CD4-positive, alpha-beta memory T cell (primary cell): Measurements from ENCODE around the gene LGALS9B. TPM values are rescaled to one million over a fixed set of nuclear protein-coding genes. Genes with fewer than 3 reads are reported as not detected.
"Not testable (repeated sequence)": the region's sequence is repeated elsewhere in the genome, so short reads cannot be mapped to it uniquely, and the experiment has no call there.

Experiments
- CTCF ChIA-PET: fragments of 350-600 bp; sonication (Branson Sonifier 250); formaldehyde crosslinking; loops from one replicate; lab custom pipeline; 2021; ENCODE audit warnings: inconsistent platforms; ENCODE audit not compliant: partially characterized antibody; lab: Charles Lee
- POLR2A ChIA-PET: fragments of 350-600 bp; sonication (Branson Sonifier 250); formaldehyde crosslinking; loops from one replicate; lab custom pipeline; 2021; ENCODE audit not compliant: partially characterized antibody; lab: Charles Lee
- DNase-seq, 5 donors: peaks; one replicate each; pipeline versions ENCODE4 v3.0.0 to v3.0.0-alpha.2; 2020 to 2022; ENCODE audit warnings: mixed read lengths in 1 of 5
- H3K27ac ChIP-seq: one replicate; pipeline ENCODE4 v1.7.0; 2013; ENCODE audit warnings: low read depth, low read length
- H3K27me3 ChIP-seq: 2 replicates; pipeline ENCODE4 v1.7.0; 2013; ENCODE audit warnings: mild to moderate bottlenecking, low read length, moderate library complexity; ENCODE audit not compliant: insufficient read depth
- H3K36me3 ChIP-seq: 2 replicates; pipeline ENCODE4 v1.7.0; 2013; ENCODE audit warnings: mild to moderate bottlenecking, low read length, moderate library complexity; ENCODE audit not compliant: insufficient read depth
- H3K4me1 ChIP-seq: 2 replicates; pipeline ENCODE4 v1.7.0; 2013; ENCODE audit warnings: mild to moderate bottlenecking, low read length, moderate library complexity; ENCODE audit not compliant: insufficient read depth
- H3K4me3 ChIP-seq, 2 donors: one replicate each; pipeline ENCODE4 v1.7.0; 2013; ENCODE audit warnings: low read length in 2 of 2, mild to moderate bottlenecking in 1 of 2
- H3K9me3 ChIP-seq, 2 donors: one replicate each; pipeline ENCODE4 v1.7.0; 2013; ENCODE audit warnings: low read length in 2 of 2, control low read depth in 1 of 2; ENCODE audit not compliant: control insufficient read depth in 1 of 2
- H3K27ac Mint-ChIP-seq, 7 donors: one replicate each; pipeline ENCODE4 v1.8.0; 2020 to 2021; ENCODE audit warnings: mixed read lengths in 7 of 7, mild to moderate bottlenecking in 6 of 7, inconsistent platforms in 3 of 7, moderate library complexity in 3 of 7
- H3K27me3 Mint-ChIP-seq, 2 donors: one replicate each; pipeline ENCODE4 v1.8.0; 2020 to 2021; ENCODE audit warnings: mixed read lengths in 2 of 2
- H3K36me3 Mint-ChIP-seq, 2 donors: one replicate each; pipeline ENCODE4 v1.8.0; 2020 to 2021; ENCODE audit warnings: mixed read lengths in 2 of 2, inconsistent platforms in 1 of 2, mild to moderate bottlenecking in 1 of 2
- H3K4me1 Mint-ChIP-seq, 4 donors: one replicate each; pipeline ENCODE4 v1.8.0; 2020 to 2021; ENCODE audit warnings: mixed read lengths in 4 of 4, mild to moderate bottlenecking in 1 of 4
- H3K4me3 Mint-ChIP-seq, 8 donors: one replicate each; pipeline ENCODE4 v1.8.0; 2020 to 2021; ENCODE audit warnings: mixed read lengths in 8 of 8, mild to moderate bottlenecking in 7 of 8, moderate library complexity in 6 of 8, inconsistent platforms in 3 of 8
- H3K9me3 Mint-ChIP-seq, 8 donors: one replicate each; pipeline ENCODE4 v1.8.0; 2020 to 2021; ENCODE audit warnings: mixed read lengths in 8 of 8, mild to moderate bottlenecking in 5 of 8, inconsistent platforms in 3 of 8, moderate library complexity in 1 of 8
- intact Hi-C: fragments of 100-400 bp; cut with micrococcal nuclease; formaldehyde crosslinking; loops from one replicate; pipeline ENCODE4 v1.15.1; 2023
- polyA plus RNA-seq, 2 donors: library from polyadenylated mRNA; unstranded; fragments of 300-500 nt; fragmentation: Illumina TruSeq; gene quantifications; one replicate each; pipeline ENCODE4 v1.2.3, GENCODE V29; 2021
- total RNA-seq, 2 experiments: library from RNA; stranded (reverse); gene quantifications; one replicate each; pipeline ENCODE4 v1.2.3, GENCODE V29; 2021

The LGALS9B gene
- total and polyA plus RNA-seq, 4 experiments from 2014 or later = not detected

- H3K4me3 ChIP-seq, H3K9me3 Mint-ChIP-seq, POLR2A ChIA-PET, H3K27ac ChIP-seq, H3K4me1 Mint-ChIP-seq, H3K36me3 ChIP-seq, H3K36me3 Mint-ChIP-seq, H3K27me3 ChIP-seq, H3K4me3 Mint-ChIP-seq, H3K27me3 Mint-ChIP-seq, H3K4me1 ChIP-seq, DNase-seq, CTCF ChIA-PET, intact Hi-C loops, H3K27ac Mint-ChIP-seq, H3K9me3 ChIP-seq: not testable (repeated sequence)
Measured at GRCh38 chr17:20401306-20402022, 65.9 kb downstream of the LGALS9B start.

- CTCF ChIA-PET, DNase-seq, H3K4me1 ChIP-seq, POLR2A ChIA-PET, H3K9me3 ChIP-seq, H3K27me3 ChIP-seq, H3K27me3 Mint-ChIP-seq, H3K36me3 Mint-ChIP-seq, H3K36me3 ChIP-seq, H3K4me1 Mint-ChIP-seq, H3K27ac ChIP-seq, H3K9me3 Mint-ChIP-seq, H3K27ac Mint-ChIP-seq, intact Hi-C loops, H3K4me3 Mint-ChIP-seq, H3K4me3 ChIP-seq: not testable (repeated sequence)
Measured at GRCh38 chr17:20400559-20401305, 66.6 kb downstream of the LGALS9B start.

Other genes starting within 250 kb of the LGALS9B start
- not detected for gene CDRT15L2, start 112.2 kb upstream of the LGALS9B start, total RNA-seq
- gene CDRT15L2, start 112.2 kb upstream of the LGALS9B start, polyA plus RNA-seq = not detected